Hematopoietic multipotent progenitor cell (in vitro differentiated cells): ENCODE measurements around the gene SEL1L2. TPM values are rescaled to one million over a fixed set of nuclear protein-coding genes. Genes with fewer than 3 reads are reported as not detected.

Source experiments
- DNase-seq, 3 donors: peaks; one replicate each; pipeline ENCODE4 v3.0.0-alpha.2; 2011 to 2015; ENCODE audit warnings: low read depth in 2 of 3, low spot score in 2 of 3
- small RNA-seq: library from RNA; depleted of rRNA; stranded (forward); fragments of <200 nt; gene quantifications from one replicate; pipeline ENCODE3, GENCODE V24; 2012
- total RNA-seq: library from RNA; depleted of rRNA; stranded (reverse); fragments of >200 nt; gene quantifications from one replicate; pipeline ENCODE4 v1.2.3, GENCODE V29; 2012

SEL1L2 gene
- total RNA-seq, 1 donor = not detected

DNA sequence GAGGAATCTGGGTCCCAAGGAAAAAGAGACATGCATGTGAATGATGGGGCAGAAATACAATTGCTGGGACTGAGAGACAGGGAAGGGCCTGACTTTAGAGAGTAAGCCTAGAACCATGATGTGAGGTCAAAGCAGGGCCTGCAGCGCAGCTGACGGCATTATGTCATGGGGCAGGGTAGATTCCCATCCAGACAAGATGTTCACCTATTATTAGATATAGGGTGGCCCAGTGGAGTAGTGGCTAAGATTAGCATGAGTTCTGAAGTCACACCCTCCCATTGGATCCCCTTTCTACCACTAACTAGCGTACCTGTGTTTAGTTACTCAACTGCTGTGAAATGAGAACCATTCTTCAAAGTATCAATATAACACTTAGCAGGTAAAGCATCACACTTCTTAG is 166.0 kb downstream of the SEL1L2 start:
- DNase-seq = no peak

DNA sequence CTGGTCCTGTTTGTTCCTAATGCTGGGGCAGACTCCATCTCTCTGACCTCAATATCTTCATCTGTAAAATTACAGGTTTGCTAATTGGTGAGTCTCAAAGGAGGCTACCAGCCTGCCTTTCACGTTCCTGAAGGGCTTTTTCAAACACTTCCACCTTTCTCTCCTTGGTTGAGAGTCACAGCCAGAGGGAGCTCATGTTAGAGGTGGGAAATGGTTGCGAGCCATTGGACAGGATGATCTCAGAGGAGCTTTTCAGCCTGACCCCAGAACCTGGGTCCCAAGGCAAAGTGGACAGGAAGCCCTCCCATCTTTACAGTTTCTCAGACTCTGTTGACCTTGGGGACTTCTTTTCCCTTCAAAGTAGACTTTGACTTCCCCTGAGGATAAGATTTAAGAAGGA is 168.0 kb downstream of the SEL1L2 start:
- DNase-seq = no peak

DNA sequence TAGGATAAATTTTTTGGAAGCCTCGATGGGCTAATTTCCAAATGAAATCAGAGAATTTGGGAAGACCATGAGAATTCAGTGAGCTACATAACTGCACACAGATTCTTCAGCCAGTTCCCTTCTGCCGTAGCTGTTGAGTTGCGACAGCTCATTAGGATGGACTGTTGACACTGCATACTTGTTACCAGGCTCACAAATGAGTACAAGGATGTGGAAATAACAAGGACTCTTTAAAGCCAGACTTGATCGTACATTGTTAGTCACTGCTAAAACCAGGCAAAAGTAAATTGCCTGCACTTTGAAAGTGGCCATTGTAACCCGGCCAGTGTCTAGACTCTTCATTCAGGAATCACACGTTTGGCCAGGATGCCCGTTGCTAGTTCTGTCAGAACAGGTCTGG is 168.5 kb downstream of the SEL1L2 start:
- DNase-seq = no peak

DNA sequence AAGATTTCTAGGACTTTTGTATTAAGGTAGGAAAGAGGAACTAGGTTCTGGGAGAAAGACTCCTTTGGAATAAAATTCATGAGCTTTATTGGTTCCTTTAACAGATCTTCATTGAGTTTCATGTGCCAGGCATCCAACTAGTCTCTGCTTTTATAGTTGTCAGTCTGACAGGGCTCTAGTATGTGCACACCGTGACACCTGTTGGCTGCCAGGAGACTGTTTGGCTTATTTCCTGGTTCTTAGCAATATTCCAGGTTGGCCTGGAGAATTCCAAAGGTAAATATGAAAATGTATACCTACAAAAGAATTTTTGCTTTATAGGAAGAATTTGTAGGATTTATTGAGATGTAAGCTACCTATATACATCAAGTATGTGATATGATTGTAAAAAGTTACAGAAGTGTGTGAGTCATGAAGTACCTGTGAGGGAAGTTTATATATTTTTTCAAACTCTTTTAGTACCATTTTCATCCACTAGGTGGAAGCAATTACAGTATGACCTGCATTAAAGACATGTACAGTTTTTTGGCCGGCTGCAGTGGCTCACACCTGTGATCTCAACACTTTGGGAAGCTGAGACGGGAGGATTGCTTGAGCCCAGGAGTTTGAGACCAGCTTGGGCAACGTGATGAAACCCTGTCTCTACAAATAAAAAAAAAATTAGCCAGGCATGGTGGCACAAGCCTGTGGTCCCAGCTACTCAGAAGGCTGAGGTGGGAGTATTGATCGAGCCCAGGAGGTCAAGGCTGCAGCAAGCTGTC is 170.3 kb downstream of the SEL1L2 start:
- DNase-seq = peak in 2 of 3 donors; percentile 40 to 72

DNA sequence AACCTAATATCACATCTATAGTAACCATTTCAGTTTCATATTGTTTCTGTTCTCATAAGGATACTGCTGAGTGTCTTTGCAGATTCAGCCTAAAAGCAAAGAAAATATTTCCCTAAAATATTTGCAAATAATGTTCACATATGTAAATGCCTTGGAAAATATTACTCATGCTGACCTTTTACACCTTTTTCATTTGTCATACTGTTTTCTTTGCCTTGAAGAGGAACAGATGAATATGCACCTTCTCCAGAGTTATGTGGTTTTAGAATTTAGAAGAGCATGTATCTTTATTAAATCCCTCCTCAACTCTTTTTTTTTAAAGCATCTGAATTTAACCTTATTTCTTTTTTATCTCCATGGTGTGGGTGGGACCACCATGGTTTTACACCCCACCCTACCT is 173.1 kb downstream of the SEL1L2 start:
- no peak for DNase-seq

DNA sequence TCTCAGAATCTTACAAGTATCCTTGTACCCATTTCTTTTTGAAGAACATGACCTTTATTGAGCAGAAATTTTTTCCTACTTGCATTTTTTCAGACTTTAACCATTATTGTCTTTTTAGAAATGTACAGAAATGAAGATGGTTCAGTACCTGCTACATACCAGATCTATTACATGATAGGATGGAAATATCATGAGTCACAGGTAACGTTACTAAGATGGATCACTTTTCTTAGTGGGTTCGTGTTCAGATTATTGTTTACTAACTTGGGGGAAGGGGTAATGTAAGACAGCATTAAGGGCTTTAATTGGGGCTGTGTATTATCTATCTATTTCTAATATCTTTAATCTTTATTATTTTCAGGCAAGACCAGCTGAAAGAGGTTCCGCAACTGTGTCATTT is 173.7 kb downstream of the SEL1L2 start:
- no peak for DNase-seq

DNA sequence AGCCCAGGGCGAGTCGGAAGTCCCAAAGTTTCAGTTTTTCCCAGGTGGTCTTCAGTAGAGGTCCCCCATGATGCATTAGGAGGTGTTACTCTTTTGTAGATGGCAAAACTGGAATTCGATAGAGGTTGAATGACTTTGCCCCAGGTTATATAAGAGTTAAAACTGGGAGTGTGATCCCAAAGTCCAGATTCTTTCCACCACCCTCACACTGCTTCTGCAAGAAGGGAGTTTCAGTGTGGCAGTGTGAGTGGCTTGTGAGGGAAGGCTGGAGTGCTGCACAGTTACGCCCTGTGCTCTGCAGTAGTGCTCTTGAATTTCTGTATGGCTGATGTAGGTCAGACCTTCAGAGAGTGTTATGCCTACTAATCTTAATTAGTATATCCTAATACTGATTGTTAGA is 175.7 kb downstream of the SEL1L2 start:
- no peak for DNase-seq

DNA sequence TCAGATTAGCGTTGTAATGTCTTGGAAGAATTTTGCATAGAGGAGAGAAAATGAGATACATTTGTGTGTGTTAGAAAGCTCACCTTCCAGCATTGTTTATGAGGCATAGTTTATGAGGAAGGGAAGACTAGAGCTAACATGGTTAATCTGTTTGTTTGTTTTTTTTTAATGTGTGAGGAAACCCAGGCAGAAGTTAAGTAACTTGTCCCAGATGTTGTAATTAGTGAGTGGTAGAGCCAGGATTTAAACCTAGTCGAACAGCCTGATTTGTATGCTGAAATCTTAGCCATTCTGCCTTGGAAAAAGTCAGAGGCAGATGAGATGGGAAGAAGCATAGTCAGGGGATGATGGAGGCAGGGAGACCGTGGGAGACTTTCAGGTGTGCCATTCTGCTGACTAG is 176.5 kb downstream of the SEL1L2 start:
- no peak for DNase-seq

DNA sequence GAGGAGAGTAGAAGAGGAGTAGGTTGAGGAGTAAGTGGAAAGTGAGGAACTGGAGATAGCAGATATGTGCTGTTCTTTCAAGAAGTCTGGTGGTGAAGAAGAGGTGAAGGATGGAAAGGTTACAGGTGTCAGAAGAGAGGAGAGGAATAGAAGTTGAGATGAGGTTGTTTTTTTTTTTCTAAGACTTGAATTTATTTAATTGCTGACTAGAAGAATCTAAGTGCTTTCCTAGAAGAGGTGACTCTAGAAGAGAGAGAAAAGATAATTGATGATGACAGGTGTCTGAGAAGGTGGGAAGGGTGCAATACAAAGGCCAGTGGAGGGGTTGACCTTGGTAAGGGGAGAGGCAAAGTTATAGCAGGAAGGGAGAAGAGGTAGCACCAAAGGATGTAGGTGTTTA is 180.0 kb downstream of the SEL1L2 start:
- no peak for DNase-seq

DNA sequence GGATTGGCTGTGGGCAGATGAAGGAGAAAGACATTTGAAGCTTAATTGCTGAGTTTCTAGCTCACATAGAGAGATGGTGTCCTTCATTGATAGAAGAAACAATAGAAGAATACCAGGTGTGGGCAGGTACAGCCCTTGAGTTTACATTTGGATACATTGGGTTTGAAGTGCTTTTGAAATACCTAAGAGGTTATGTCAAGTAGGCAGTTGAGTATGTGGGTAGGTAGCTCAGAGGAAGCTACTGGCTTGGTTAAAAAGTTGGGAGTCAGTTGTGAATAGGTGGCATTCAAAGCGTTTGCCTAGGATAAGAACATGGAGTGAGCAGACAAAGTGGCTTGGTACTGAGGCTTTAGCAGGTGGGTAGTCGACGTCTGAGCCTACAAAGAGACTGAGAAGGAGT is 180.6 kb downstream of the SEL1L2 start:
- DNase-seq = no peak

DNA sequence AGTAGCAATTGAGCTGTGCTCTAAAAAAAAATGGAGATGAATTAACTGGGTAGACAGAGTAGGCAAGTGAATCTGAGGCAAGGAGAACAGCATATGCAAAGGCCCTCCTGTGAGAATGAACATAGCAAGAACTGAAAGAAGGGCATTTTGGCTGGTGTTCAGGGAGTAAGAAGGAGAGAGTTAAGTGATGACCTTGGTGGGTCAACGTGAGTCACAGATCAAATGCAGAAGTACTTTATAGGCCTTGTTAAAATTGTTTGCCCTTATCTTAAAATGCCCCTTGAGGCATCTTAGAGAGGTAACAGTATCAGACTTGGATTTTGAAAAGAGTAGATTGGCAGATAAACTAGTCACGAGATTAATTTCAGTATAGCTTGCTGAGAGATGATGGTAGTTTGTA is 181.0 kb downstream of the SEL1L2 start:
- DNase-seq = no peak

DNA sequence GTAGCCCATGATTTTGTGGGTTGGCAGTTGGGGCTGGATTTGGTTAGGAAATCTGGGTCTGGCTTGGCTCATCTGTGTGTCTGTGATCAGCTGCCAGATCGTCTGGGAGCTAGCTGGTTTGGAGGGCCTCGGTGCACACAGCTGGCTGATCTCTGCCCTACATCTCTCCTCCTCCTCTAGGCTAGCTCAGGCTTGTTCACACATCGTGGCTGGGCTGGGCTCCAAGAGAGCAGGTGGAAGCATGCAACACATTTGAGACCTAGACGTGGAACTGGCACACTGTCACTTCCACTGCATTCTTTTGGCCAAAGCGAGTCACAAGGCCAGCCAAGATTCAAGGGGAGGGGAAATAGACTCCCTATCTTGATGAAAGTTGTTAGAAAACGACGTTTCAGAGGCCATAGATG is 189.7 kb downstream of the SEL1L2 start:
- DNase-seq = no peak

DNA sequence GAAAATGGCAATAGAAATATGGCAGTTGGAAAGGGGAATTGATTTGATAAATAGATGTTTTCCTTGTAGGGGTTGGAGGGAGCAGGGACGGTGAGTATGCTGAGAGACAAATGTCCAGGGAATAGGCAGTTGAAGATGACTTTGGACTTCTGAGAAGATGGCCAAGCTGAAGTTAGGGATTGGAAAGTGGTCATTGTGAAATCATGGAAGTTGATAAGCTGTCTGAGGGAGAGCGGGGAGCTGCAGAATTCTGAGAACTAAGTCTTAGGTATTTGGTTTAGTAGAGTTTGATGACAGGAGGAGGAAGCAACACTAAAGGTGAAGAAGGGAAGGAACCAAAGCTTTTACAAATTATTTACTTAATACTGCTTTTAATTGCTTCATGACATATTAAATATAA is 190.4 kb downstream of the SEL1L2 start:
- no peak for DNase-seq

Small RNAs within 50 kb of the gene (small RNA-seq; reads per million reads assigned to genes)
- gene RNU6-278P (not detected), gene RPS3P1 (not detected)

Other genes starting within 250 kb of the SEL1L2 start
- gene ESF1, start 205.7 kb downstream of the SEL1L2 start, total RNA-seq = 0.81 TPM
- gene NDUFAF5, start 205.6 kb downstream of the SEL1L2 start, total RNA-seq = 2.4 TPM
- 0.81 TPM for gene MACROD2, start 4.9 kb upstream of the SEL1L2 start, total RNA-seq